WTC11 (cell line): Measurements from ENCODE around the gene RNASEL.

Source experiments
- E2F1 ChIP-seq: sonication (generic); formaldehyde crosslinking; IDR thresholded peaks from 2 replicates; pipeline ENCODE4 v1.8.0; 2022; ENCODE audit warnings: mild to moderate bottlenecking, missing genetic modification reagents
- NR2C2 ChIP-seq: sonication (generic); formaldehyde crosslinking; IDR thresholded peaks from 2 replicates; pipeline ENCODE4 v1.8.0; 2022; ENCODE audit warnings: mild to moderate bottlenecking, missing genetic modification reagents
- ZNF121 ChIP-seq: sonication (generic); formaldehyde crosslinking; IDR thresholded peaks from 2 replicates; pipeline ENCODE4 v1.8.0; 2023; ENCODE audit warnings: missing genetic modification reagents
- ZNF416 ChIP-seq: fragments of 250-450 bp; sonication (Bioruptor Pico); IDR thresholded peaks from 2 replicates; pipeline ENCODE4 v1.9.0; 2021; ENCODE audit warnings: mild to moderate bottlenecking, inconsistent platforms
- TF ChIP-seq, protein P1 (sequence below): sonication (generic); formaldehyde crosslinking; IDR thresholded peaks from 2 replicates; pipeline ENCODE4 v1.8.0; 2022; ENCODE audit warnings: mild to moderate bottlenecking, missing genetic modification reagents
- TF ChIP-seq, protein P2 (sequence below): fragments of 200-600 bp; IDR thresholded peaks from 2 replicates; pipeline ENCODE4 v1.8.0; 2022; ENCODE audit warnings: antibody characterized with exemption
- TF ChIP-seq, protein P3 (sequence below): sonication (generic); formaldehyde crosslinking; IDR thresholded peaks from 2 replicates; pipeline ENCODE4 v1.8.1; 2022; ENCODE audit warnings: low read depth, mild to moderate bottlenecking, moderate library complexity, missing genetic modification reagents, borderline replicate concordance
- TF ChIP-seq, protein P4 (sequence below): sonication (generic); formaldehyde crosslinking; IDR thresholded peaks from 2 replicates; pipeline ENCODE4 v1.8.1; 2023; ENCODE audit warnings: mild to moderate bottlenecking, missing genetic modification reagents, moderate library complexity

- TF ChIP-seq, protein P1, sequence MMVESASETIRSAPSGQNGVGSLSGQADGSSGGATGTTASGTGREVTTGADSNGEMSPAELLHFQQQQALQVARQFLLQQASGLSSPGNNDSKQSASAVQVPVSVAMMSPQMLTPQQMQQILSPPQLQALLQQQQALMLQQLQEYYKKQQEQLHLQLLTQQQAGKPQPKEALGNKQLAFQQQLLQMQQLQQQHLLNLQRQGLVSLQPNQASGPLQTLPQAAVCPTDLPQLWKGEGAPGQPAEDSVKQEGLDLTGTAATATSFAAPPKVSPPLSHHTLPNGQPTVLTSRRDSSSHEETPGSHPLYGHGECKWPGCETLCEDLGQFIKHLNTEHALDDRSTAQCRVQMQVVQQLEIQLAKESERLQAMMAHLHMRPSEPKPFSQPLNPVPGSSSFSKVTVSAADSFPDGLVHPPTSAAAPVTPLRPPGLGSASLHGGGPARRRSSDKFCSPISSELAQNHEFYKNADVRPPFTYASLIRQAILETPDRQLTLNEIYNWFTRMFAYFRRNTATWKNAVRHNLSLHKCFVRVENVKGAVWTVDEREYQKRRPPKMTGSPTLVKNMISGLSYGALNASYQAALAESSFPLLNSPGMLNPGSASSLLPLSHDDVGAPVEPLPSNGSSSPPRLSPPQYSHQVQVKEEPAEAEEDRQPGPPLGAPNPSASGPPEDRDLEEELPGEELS (CRISPR knock-in tag), result no peak
- TF ChIP-seq, protein P2, sequence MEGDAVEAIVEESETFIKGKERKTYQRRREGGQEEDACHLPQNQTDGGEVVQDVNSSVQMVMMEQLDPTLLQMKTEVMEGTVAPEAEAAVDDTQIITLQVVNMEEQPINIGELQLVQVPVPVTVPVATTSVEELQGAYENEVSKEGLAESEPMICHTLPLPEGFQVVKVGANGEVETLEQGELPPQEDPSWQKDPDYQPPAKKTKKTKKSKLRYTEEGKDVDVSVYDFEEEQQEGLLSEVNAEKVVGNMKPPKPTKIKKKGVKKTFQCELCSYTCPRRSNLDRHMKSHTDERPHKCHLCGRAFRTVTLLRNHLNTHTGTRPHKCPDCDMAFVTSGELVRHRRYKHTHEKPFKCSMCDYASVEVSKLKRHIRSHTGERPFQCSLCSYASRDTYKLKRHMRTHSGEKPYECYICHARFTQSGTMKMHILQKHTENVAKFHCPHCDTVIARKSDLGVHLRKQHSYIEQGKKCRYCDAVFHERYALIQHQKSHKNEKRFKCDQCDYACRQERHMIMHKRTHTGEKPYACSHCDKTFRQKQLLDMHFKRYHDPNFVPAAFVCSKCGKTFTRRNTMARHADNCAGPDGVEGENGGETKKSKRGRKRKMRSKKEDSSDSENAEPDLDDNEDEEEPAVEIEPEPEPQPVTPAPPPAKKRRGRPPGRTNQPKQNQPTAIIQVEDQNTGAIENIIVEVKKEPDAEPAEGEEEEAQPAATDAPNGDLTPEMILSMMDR, result no peak
- TF ChIP-seq, protein P3, sequence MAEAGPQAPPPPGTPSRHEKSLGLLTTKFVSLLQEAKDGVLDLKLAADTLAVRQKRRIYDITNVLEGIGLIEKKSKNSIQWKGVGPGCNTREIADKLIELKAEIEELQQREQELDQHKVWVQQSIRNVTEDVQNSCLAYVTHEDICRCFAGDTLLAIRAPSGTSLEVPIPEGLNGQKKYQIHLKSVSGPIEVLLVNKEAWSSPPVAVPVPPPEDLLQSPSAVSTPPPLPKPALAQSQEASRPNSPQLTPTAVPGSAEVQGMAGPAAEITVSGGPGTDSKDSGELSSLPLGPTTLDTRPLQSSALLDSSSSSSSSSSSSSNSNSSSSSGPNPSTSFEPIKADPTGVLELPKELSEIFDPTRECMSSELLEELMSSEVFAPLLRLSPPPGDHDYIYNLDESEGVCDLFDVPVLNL (CRISPR knock-in tag), result no peak
- TF ChIP-seq, protein P4, sequence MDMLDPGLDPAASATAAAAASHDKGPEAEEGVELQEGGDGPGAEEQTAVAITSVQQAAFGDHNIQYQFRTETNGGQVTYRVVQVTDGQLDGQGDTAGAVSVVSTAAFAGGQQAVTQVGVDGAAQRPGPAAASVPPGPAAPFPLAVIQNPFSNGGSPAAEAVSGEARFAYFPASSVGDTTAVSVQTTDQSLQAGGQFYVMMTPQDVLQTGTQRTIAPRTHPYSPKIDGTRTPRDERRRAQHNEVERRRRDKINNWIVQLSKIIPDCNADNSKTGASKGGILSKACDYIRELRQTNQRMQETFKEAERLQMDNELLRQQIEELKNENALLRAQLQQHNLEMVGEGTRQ (CRISPR knock-in tag), result no peak
- TF ChIP-seq ZNF121 (CRISPR knock-in tag) (no peak), ZNF416 (no peak), NR2C2 (CRISPR knock-in tag) (no peak), E2F1 (CRISPR knock-in tag) (no peak)
These were observed 32.8 kb downstream of the RNASEL start for GRCh38 chr1:182556279-182556678.
